CD4-positive, alpha-beta memory T cell (primary cell): ENCODE results near the gene SCN5A. TPM values are rescaled to one million over a fixed set of nuclear protein-coding genes. Genes with fewer than 3 reads are reported as not detected.

ENCODE experiments used
- CTCF ChIA-PET: fragments of 350-600 bp; sonication (Branson Sonifier 250); formaldehyde crosslinking; loops from one replicate; lab custom pipeline; 2021; ENCODE audit warnings: inconsistent platforms; ENCODE audit not compliant: partially characterized antibody; lab: Charles Lee
- POLR2A ChIA-PET: fragments of 350-600 bp; sonication (Branson Sonifier 250); formaldehyde crosslinking; loops from one replicate; lab custom pipeline; 2021; ENCODE audit not compliant: partially characterized antibody; lab: Charles Lee
- DNase-seq, 5 donors: peaks; one replicate each; pipeline versions ENCODE4 v3.0.0 to v3.0.0-alpha.2; 2020 to 2022; ENCODE audit warnings: mixed read lengths in 1 of 5
- H3K27ac ChIP-seq: one replicate; pipeline ENCODE4 v1.7.0; 2013; ENCODE audit warnings: low read depth, low read length
- H3K27me3 ChIP-seq: 2 replicates; pipeline ENCODE4 v1.7.0; 2013; ENCODE audit warnings: mild to moderate bottlenecking, low read length, moderate library complexity; ENCODE audit not compliant: insufficient read depth
- H3K36me3 ChIP-seq: 2 replicates; pipeline ENCODE4 v1.7.0; 2013; ENCODE audit warnings: mild to moderate bottlenecking, low read length, moderate library complexity; ENCODE audit not compliant: insufficient read depth
- H3K4me1 ChIP-seq: 2 replicates; pipeline ENCODE4 v1.7.0; 2013; ENCODE audit warnings: mild to moderate bottlenecking, low read length, moderate library complexity; ENCODE audit not compliant: insufficient read depth
- H3K4me3 ChIP-seq, 2 donors: one replicate each; pipeline ENCODE4 v1.7.0; 2013; ENCODE audit warnings: low read length in 2 of 2, mild to moderate bottlenecking in 1 of 2
- H3K9me3 ChIP-seq, 2 donors: one replicate each; pipeline ENCODE4 v1.7.0; 2013; ENCODE audit warnings: low read length in 2 of 2, control low read depth in 1 of 2; ENCODE audit not compliant: control insufficient read depth in 1 of 2
- H3K27ac Mint-ChIP-seq, 7 donors: one replicate each; pipeline ENCODE4 v1.8.0; 2020 to 2021; ENCODE audit warnings: mixed read lengths in 7 of 7, mild to moderate bottlenecking in 6 of 7, inconsistent platforms in 3 of 7, moderate library complexity in 3 of 7
- H3K27me3 Mint-ChIP-seq, 2 donors: one replicate each; pipeline ENCODE4 v1.8.0; 2020 to 2021; ENCODE audit warnings: mixed read lengths in 2 of 2
- H3K36me3 Mint-ChIP-seq, 2 donors: one replicate each; pipeline ENCODE4 v1.8.0; 2020 to 2021; ENCODE audit warnings: mixed read lengths in 2 of 2, inconsistent platforms in 1 of 2, mild to moderate bottlenecking in 1 of 2
- H3K4me1 Mint-ChIP-seq, 4 donors: one replicate each; pipeline ENCODE4 v1.8.0; 2020 to 2021; ENCODE audit warnings: mixed read lengths in 4 of 4, mild to moderate bottlenecking in 1 of 4
- H3K4me3 Mint-ChIP-seq, 8 donors: one replicate each; pipeline ENCODE4 v1.8.0; 2020 to 2021; ENCODE audit warnings: mixed read lengths in 8 of 8, mild to moderate bottlenecking in 7 of 8, moderate library complexity in 6 of 8, inconsistent platforms in 3 of 8
- H3K9me3 Mint-ChIP-seq, 8 donors: one replicate each; pipeline ENCODE4 v1.8.0; 2020 to 2021; ENCODE audit warnings: mixed read lengths in 8 of 8, mild to moderate bottlenecking in 5 of 8, inconsistent platforms in 3 of 8, moderate library complexity in 1 of 8
- intact Hi-C: fragments of 100-400 bp; cut with micrococcal nuclease; formaldehyde crosslinking; loops from one replicate; pipeline ENCODE4 v1.15.1; 2023
- polyA plus RNA-seq, 2 donors: library from polyadenylated mRNA; unstranded; fragments of 300-500 nt; fragmentation: Illumina TruSeq; gene quantifications; one replicate each; pipeline ENCODE4 v1.2.3, GENCODE V29; 2021
- total RNA-seq, 2 experiments: library from RNA; stranded (reverse); gene quantifications; one replicate each; pipeline ENCODE4 v1.2.3, GENCODE V29; 2021

SCN5A gene
- total and polyA plus RNA-seq, 4 experiments from 2014 or later, result 0.12 to 0.47 TPM; not detected in 2

- H3K27me3 Mint-ChIP-seq, result peaks cover 23 to 29% of the 10 kb centered on the region in 2 donors
- Histone ChIP-seq H3K4me1 (peaks cover 16% of the 10 kb centered on the region), H3K9me3 (no peaks in the 10 kb centered on the region), H3K36me3 (no peaks in the 10 kb centered on the region), H3K27ac (no peak overlapping the region), H3K4me3 (no peak overlapping the region), H3K27me3 (peaks cover 10% of the 10 kb centered on the region)
- ChIA-PET CTCF (interaction anchor here (1.1 to 10.1 kb wide), 5 partner anchors 9 to 157 kb away, joined by 3 to 196 read pairs (median 4); partner anchors contain the start of gene EXOG), POLR2A (no interaction called here)
- H3K36me3 Mint-ChIP-seq, result no peaks in the 10 kb centered on the region
- H3K4me3 Mint-ChIP-seq, result peak overlapping the region in 1 of 8 donors; percentile 36
- no peaks in the 10 kb centered on the region for H3K9me3 Mint-ChIP-seq
- H3K27ac Mint-ChIP-seq, result no peak overlapping the region
- intact Hi-C loops, result loop anchor here (5.0 kb wide), 1 partner anchor 307 kb away; the partner anchor contains the start of gene XYLB
- H3K4me1 Mint-ChIP-seq, result peaks cover 0 to 5% (median 4%) of the 10 kb centered on the region in 4 donors
- no peak for DNase-seq
Measured at GRCh38 chr3:38653685-38654537, 4.4 kb upstream of the SCN5A start.

GRCh38 chr3:38652934-38653333, 3.4 kb upstream of the SCN5A start:
- Mint-ChIP-seq H3K4me1 (peaks cover 6 to 10% (median 8%) of the 10 kb centered on the region in 4 donors), H3K27ac (no peak overlapping the region), H3K9me3 (no peaks in the 10 kb centered on the region), H3K4me3 (no peak overlapping the region), H3K27me3 (peaks cover 19 to 32% of the 10 kb centered on the region in 2 donors), H3K36me3 (no peaks in the 10 kb centered on the region)
- Histone ChIP-seq H3K4me1 (peaks cover 22% of the 10 kb centered on the region), H3K36me3 (no peaks in the 10 kb centered on the region), H3K27ac (no peak overlapping the region), H3K27me3 (peaks cover 17% of the 10 kb centered on the region), H3K4me3 (no peak overlapping the region), H3K9me3 (no peaks in the 10 kb centered on the region)
- ChIA-PET CTCF (interaction anchor here (1.0 to 10.1 kb wide), 8 partner anchors 15 to 163 kb away, joined by 3 to 196 read pairs (median 6); partner anchors contain the start of gene EXOG), POLR2A (no interaction called here)
- intact Hi-C loops, result loop anchor here (5.0 kb wide), 1 partner anchor 306 kb away; the partner anchor contains the start of gene XYLB
- no peak for DNase-seq

GRCh38 chr3:38651153-38651789, 1.8 kb upstream of the SCN5A start:
- H3K27me3 Mint-ChIP-seq, result peaks cover 8 to 26% of the 10 kb centered on the region in 2 donors
- Histone ChIP-seq H3K27me3 (peaks cover 10% of the 10 kb centered on the region), H3K4me3 (no peak overlapping the region), H3K4me1 (peaks cover 22% of the 10 kb centered on the region), H3K36me3 (no peaks in the 10 kb centered on the region), H3K27ac (no peak overlapping the region), H3K9me3 (no peaks in the 10 kb centered on the region)
- peak overlapping the region in 2 of 7 donors; percentile 49 to 76 for H3K27ac Mint-ChIP-seq
- ChIA-PET CTCF (interaction anchor here (0.7 to 10.1 kb wide), 22 partner anchors 8 to 647 kb away, joined by 3 to 196 read pairs (median 4); partner anchors contain the start of genes EXOG and XYLB), POLR2A (interaction anchor here (1.4 to 2.1 kb wide), 2 partner anchors 130 to 155 kb away, joined by 6 to 7 read pairs; partner anchors contain the start of gene EXOG)
- DNase-seq, result peak in 4 of 5 donors; percentile 64 to 72 (median 70)
- peak overlapping the region in 4 of 8 donors; percentile 7 to 73 (median 53) for H3K4me3 Mint-ChIP-seq
- H3K4me1 Mint-ChIP-seq, result peaks cover 6 to 10% (median 8%) of the 10 kb centered on the region in 4 donors
- H3K36me3 Mint-ChIP-seq, result no peaks in the 10 kb centered on the region
- no peaks in the 10 kb centered on the region for H3K9me3 Mint-ChIP-seq
- intact Hi-C loops, result loop anchor here (1.0 to 5.0 kb wide), 3 partner anchors 130 to 304 kb away; partner anchors contain the start of genes EXOG and XYLB

- Histone ChIP-seq H3K27me3 (peaks cover 12% of the 10 kb centered on the region), H3K4me3 (peak overlapping the region in 1 of 2 donors; percentile 50), H3K4me1 (peaks cover 22% of the 10 kb centered on the region), H3K9me3 (no peaks in the 10 kb centered on the region), H3K27ac (no peak overlapping the region), H3K36me3 (no peaks in the 10 kb centered on the region)
- H3K36me3 Mint-ChIP-seq, result no peaks in the 10 kb centered on the region
- H3K27ac Mint-ChIP-seq, result no peak overlapping the region
- ChIA-PET POLR2A (interaction anchor here (1.4 to 2.1 kb wide), 2 partner anchors 129 to 154 kb away, joined by 6 to 7 read pairs; partner anchors contain the start of gene EXOG), CTCF (interaction anchor here (0.7 to 10.1 kb wide), 15 partner anchors 7 to 161 kb away, joined by 3 to 196 read pairs (median 5); partner anchors contain the start of gene EXOG)
- H3K4me3 Mint-ChIP-seq, result no peak overlapping the region
- no peaks in the 10 kb centered on the region for H3K9me3 Mint-ChIP-seq
- peaks cover 4 to 7% (median 6%) of the 10 kb centered on the region in 4 donors for H3K4me1 Mint-ChIP-seq
- DNase-seq, result peak in 4 of 5 donors; percentile 17 to 30 (median 22)
- peaks cover 8 to 20% of the 10 kb centered on the region in 2 donors for H3K27me3 Mint-ChIP-seq
- intact Hi-C loops, result loop anchor here (5.0 kb wide), 1 partner anchor 303 kb away; the partner anchor contains the start of gene XYLB
Measured at GRCh38 chr3:38650248-38650951, 913 bp upstream of the SCN5A start.

GRCh38 chr3:38648659-38649499, 608 bp downstream of the SCN5A start:
- Histone ChIP-seq H3K4me3 (peak overlapping the region in 1 of 2 donors; percentile 38), H3K27me3 (peaks cover 12% of the 10 kb centered on the region), H3K4me1 (peaks cover 22% of the 10 kb centered on the region), H3K27ac (no peak overlapping the region), H3K36me3 (no peaks in the 10 kb centered on the region), H3K9me3 (no peaks in the 10 kb centered on the region)
- intact Hi-C loops, result no loop called here
- POLR2A ChIA-PET, result interaction anchor here (1.0 kb wide), 1 partner anchor 138 kb away, joined by 3 read pairs; no protein-coding TSS in a partner anchor
- no peak for DNase-seq
- Mint-ChIP-seq H3K27ac (peak overlapping the region in 4 of 7 donors; percentile 43 to 63 (median 48)), H3K36me3 (no peaks in the 10 kb centered on the region), H3K27me3 (peaks cover 13 to 26% of the 10 kb centered on the region in 2 donors), H3K4me3 (peak overlapping the region; percentile 71 to 85 (median 78)), H3K4me1 (peaks cover 4 to 7% (median 6%) of the 10 kb centered on the region in 4 donors), H3K9me3 (no peaks in the 10 kb centered on the region)
- CTCF ChIA-PET, result interaction anchor here (0.9 to 3.4 kb wide), 3 partner anchors 128 to 351 kb away, joined by 3 to 19 read pairs (median 3); no protein-coding TSS in a partner anchor
